IMR-90 (cell line): ENCODE data around the gene WDR70. TPM values are rescaled to one million over a fixed set of nuclear protein-coding genes. Genes with fewer than 3 reads are reported as not detected.

Source experiments
- ATAC-seq: fragments of 200-7000 bp; cut with Tn5 transposase; 2 replicates; pipeline ENCODE4 v1.9.1; 2020; ENCODE audit warnings: low read depth, mild to moderate bottlenecking, moderate library complexity
- BruUV-seq: library from RNA; stranded (reverse); fragments of 400-500 nt; replicated peaks from 2 replicates; lab custom pipeline; 2021; lab: Mats Ljungman, UMichigan
- CTCF ChIA-PET: fragments of 300-600 bp; formaldehyde crosslinking; extraction: SDS; loops from one replicate; lab custom pipeline; 2021; ENCODE audit warnings: antibody characterized with exemption; lab: Yijun Ruan, JAX
- POLR2A ChIA-PET: fragments of 300-600 bp; sonication (Branson Sonifier 250); formaldehyde crosslinking; loops from one replicate; lab custom pipeline; 2022; ENCODE audit warnings: antibody characterized with exemption; ENCODE audit not compliant: unreplicated experiment; lab: Charles Lee
- DNase-seq: peaks from one replicate; pipeline ENCODE4 v3.0.0; 2013
- H2AFZ ChIP-seq: replicated peaks from 2 replicates; pipeline ENCODE3; 2013; ENCODE audit warnings: low read length, mild to moderate bottlenecking; ENCODE audit not compliant: poor library complexity
- H2AK5ac ChIP-seq: 2 replicates; pipeline ENCODE4 v1.6.1; 2013; ENCODE audit warnings: low read depth, low read length, inconsistent platforms
- H2AK9ac ChIP-seq: replicated peaks from 2 replicates; pipeline ENCODE3; 2013; ENCODE audit warnings: mild to moderate bottlenecking, low read depth, low read length, moderate library complexity; ENCODE audit not compliant: poor library complexity
- H2BK120ac ChIP-seq: 2 replicates; pipeline ENCODE4 v1.6.1; 2013; ENCODE audit warnings: low read depth, low read length, inconsistent platforms
- H2BK15ac ChIP-seq: 3 replicates; pipeline ENCODE4 v1.6.1; 2013; ENCODE audit warnings: low read depth, low read length, inconsistent platforms
- H2BK20ac ChIP-seq: 2 replicates; pipeline ENCODE4 v1.6.1; 2013; ENCODE audit warnings: low read depth, mild to moderate bottlenecking, inconsistent platforms, low read length, moderate library complexity
- H2BK5ac ChIP-seq: 2 replicates; pipeline ENCODE4 v1.6.1; 2013; ENCODE audit warnings: mild to moderate bottlenecking, low read depth, low read length, inconsistent platforms; ENCODE audit not compliant: poor library complexity, severe bottlenecking
- H3K14ac ChIP-seq: replicated peaks from 2 replicates; pipeline ENCODE4 v1.6.1; 2013; ENCODE audit warnings: low read depth, low read length, inconsistent platforms
- H3K18ac ChIP-seq: 2 replicates; pipeline ENCODE4 v1.6.1; 2013; ENCODE audit warnings: low read depth, low read length, control low read depth
- H3K23ac ChIP-seq: 2 replicates; pipeline ENCODE4 v1.6.1; 2013; ENCODE audit warnings: low read depth, low read length, inconsistent platforms
- H3K27ac ChIP-seq: 2 replicates; pipeline ENCODE4 v1.5.1; 2013; ENCODE audit warnings: mild to moderate bottlenecking, control low read depth, low read length; ENCODE audit not compliant: insufficient read depth
- H3K27me3 ChIP-seq: 2 replicates; pipeline ENCODE4 v1.6.1; 2013; ENCODE audit warnings: low read length; ENCODE audit not compliant: control insufficient read depth, insufficient read depth
- H3K36me3 ChIP-seq: 2 replicates; pipeline ENCODE4 v1.6.1; 2013; ENCODE audit warnings: low read length, mixed read lengths; ENCODE audit not compliant: control insufficient read depth, insufficient read depth
- H3K4ac ChIP-seq: 2 replicates; pipeline ENCODE4 v1.6.1; 2013; ENCODE audit warnings: low read depth, low read length, inconsistent platforms
- H3K4me1 ChIP-seq: 2 replicates; pipeline ENCODE4 v1.6.1; 2013; ENCODE audit warnings: low read length, mixed read lengths; ENCODE audit not compliant: control insufficient read depth, insufficient read depth
- H3K4me2 ChIP-seq: 2 replicates; pipeline ENCODE4 v1.6.1; 2013; ENCODE audit warnings: low read depth, mild to moderate bottlenecking, control low read depth, low read length, moderate library complexity
- H3K4me3 ChIP-seq: 2 replicates; pipeline ENCODE4 v1.5.1; 2013; ENCODE audit warnings: low read depth, mild to moderate bottlenecking, control low read depth, low read length, moderate library complexity; ENCODE audit not compliant: insufficient read depth
- H3K56ac ChIP-seq: 2 replicates; pipeline ENCODE4 v1.6.1; 2013; ENCODE audit warnings: low read length, inconsistent platforms; ENCODE audit not compliant: insufficient read depth; ENCODE audit errors: extremely low read depth
- H3K79me1 ChIP-seq, 2 experiments: 2 replicates each; pipeline ENCODE4 v1.6.1; 2013; ENCODE audit warnings: low read length in 2 of 2, inconsistent platforms in 1 of 2, low read depth in 1 of 2
- H3K9ac ChIP-seq: 2 replicates; pipeline ENCODE4 v1.6.1; 2013; ENCODE audit warnings: low read depth, low read length, control low read depth
- H3K9me1 ChIP-seq: 2 replicates; pipeline ENCODE4 v1.6.1; 2013; ENCODE audit warnings: low read length, inconsistent platforms; ENCODE audit not compliant: insufficient read depth
- H3K9me3 ChIP-seq: 2 replicates; pipeline ENCODE4 v1.6.1; 2013; ENCODE audit warnings: low read length; ENCODE audit not compliant: control insufficient read depth, insufficient read depth
- H4K20me1 ChIP-seq: 2 replicates; pipeline ENCODE4 v1.6.1; 2013; ENCODE audit warnings: low read length, inconsistent platforms; ENCODE audit not compliant: insufficient read depth
- H4K5ac ChIP-seq: 2 replicates; pipeline ENCODE4 v1.6.1; 2013; ENCODE audit warnings: mild to moderate bottlenecking, low read depth, low read length, control low read depth
- H4K8ac ChIP-seq, 2 experiments: 2 replicates each; pipeline ENCODE4 v1.6.1; 2013; ENCODE audit warnings: low read depth in 2 of 2, low read length in 2 of 2, control low read depth in 1 of 2, inconsistent platforms in 1 of 2
- H4K91ac ChIP-seq: 2 replicates; pipeline ENCODE4 v1.6.1; 2013; ENCODE audit warnings: low read depth, low read length, inconsistent platforms; ENCODE audit not compliant: insufficient read depth
- BHLHE40 ChIP-seq: fragments of 150-350 bp; IDR thresholded peaks from 2 replicates; pipeline ENCODE4 v1.6.1; 2016; ENCODE audit warnings: mild to moderate bottlenecking, low read depth, low read length
- CEBPB ChIP-seq: IDR thresholded peaks from 2 replicates; pipeline ENCODE4 v1.6.1; 2012; ENCODE audit warnings: low read depth, low read length, improper control_type of control experiment
- CHD1 ChIP-seq: IDR thresholded peaks from 2 replicates; pipeline ENCODE4 v1.6.1; 2012; ENCODE audit warnings: low read depth, low read length, improper control_type of control experiment
- POLR2A ChIP-seq: IDR thresholded peaks from 2 replicates; pipeline ENCODE4 v1.6.1; 2012; ENCODE audit warnings: mild to moderate bottlenecking, low read depth, low read length
- RAD21 ChIP-seq: IDR thresholded peaks from 2 replicates; pipeline ENCODE4 v1.6.1; 2012; ENCODE audit warnings: low read length, improper control_type of control experiment
- RFX5 ChIP-seq: IDR thresholded peaks from 2 replicates; pipeline ENCODE4 v1.8.0; 2012; ENCODE audit warnings: low read depth, mild to moderate bottlenecking, low read length, moderate library complexity
- dilution Hi-C: fragments of 300-500 bp; cut with HindIII; formaldehyde crosslinking; loops from one replicate; pipeline ENCODE4 v1.14.3; 2018; ENCODE audit warnings: low sequenced_read_pairs; ENCODE audit not compliant: unreplicated experiment
- in situ Hi-C: fragments of 300-500 bp; cut with MboI; formaldehyde crosslinking; loops from 3 replicates; pipeline ENCODE4 v1.14.3; 2019; ENCODE audit warnings: low sequenced_read_pairs, inconsistent platforms, mixed read lengths
- intact Hi-C: fragments of 100-400 bp; cut with micrococcal nuclease; formaldehyde crosslinking; loops from 2 replicates; pipeline ENCODE4 v1.10.0; 2022
- polyA plus RNA-seq, 3 experiments: library from polyadenylated mRNA; depleted of rRNA; stranded (reverse); fragments of >200 nt; gene quantifications; 2 replicates each; pipeline ENCODE4 v1.2.3, GENCODE V29; 2012; ENCODE audit warnings: low replicate concordance in 1 of 3
- total RNA-seq: library from RNA; depleted of rRNA; stranded (reverse); fragments of >200 nt; gene quantifications from 2 replicates; pipeline ENCODE4 v1.2.3, GENCODE V29; 2012
- TF ChIP-seq, protein P1 (sequence below): fragments of 150-350 bp; IDR thresholded peaks from 2 replicates; pipeline ENCODE4 v1.6.1; 2016; ENCODE audit warnings: low read depth, mild to moderate bottlenecking, low read length, moderate library complexity, borderline replicate concordance

WDR70 gene
- total and polyA plus RNA-seq, 2 of the 4 experiments (the other 2 are of a cell fraction): 16.7 to 29.9 TPM

DNA sequence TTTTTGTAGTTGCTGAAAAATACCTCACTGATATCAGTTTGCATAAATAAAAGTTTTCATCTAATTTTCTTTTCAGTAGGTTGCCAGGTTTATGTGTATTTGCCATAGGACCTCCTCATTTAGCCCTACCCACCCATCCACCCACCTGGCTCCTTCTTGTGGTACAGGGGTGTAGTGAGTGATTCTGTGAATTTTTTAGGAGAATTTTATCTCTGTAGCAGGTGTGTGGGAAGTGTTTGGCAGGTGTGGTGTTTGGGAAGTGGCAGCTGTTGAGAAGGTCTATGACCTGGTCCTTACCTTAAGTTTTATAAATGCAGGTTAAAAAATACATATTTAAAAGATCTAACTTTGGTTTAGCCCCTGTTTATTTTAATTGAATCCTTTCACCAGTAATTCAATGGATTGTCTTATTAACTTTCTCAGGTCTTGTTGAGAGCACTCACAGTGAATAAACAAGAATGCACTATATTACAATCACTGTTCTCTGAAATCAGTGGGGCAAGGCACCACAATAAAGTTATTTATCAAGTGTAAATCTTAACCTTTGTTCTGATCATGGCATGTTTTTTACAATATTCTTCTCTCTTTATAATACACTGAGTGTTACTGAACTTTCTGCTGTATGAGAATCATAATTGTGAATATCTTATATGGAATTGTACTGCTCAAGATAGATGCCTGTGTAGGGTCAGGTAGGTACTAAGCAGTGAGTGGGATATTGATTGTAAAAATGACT lies 189.1 kb downstream of the WDR70 start:
- Histone ChIP-seq H3K14ac (no peak overlapping the region), H2AFZ (no peak overlapping the region), H2BK5ac (no peak overlapping the region), H2BK20ac (no peak overlapping the region), H3K27me3 (no peaks in the 10 kb centered on the region), H3K9me1 (no peaks in the 10 kb centered on the region), H2BK120ac (no peak overlapping the region), H3K9me3 (no peaks in the 10 kb centered on the region), H3K23ac (no peak overlapping the region), H3K27ac (no peak overlapping the region), H3K4me1 (no peaks in the 10 kb centered on the region), H2BK15ac (no peak overlapping the region), H3K79me1 (no peaks in the 10 kb centered on the region; a peak in 1 of 4 replicates), H4K8ac (no peak overlapping the region), H4K5ac (no peak overlapping the region), H2AK5ac (no peak overlapping the region), H3K9ac (no peak overlapping the region), H4K91ac (no peak overlapping the region), H3K4me2 (no peak overlapping the region), H3K4ac (no peak overlapping the region), H3K18ac (no peak overlapping the region), H3K4me3 (no peak overlapping the region), H3K36me3 (no peaks in the 10 kb centered on the region), H3K56ac (no peak overlapping the region), H2AK9ac (no peak overlapping the region), H4K20me1 (no peaks in the 10 kb centered on the region)
- TF ChIP-seq POLR2A (no peak), BHLHE40 (no peak), CEBPB (no peak), RFX5 (no peak), RAD21 (no peak), CHD1 (no peak)
- TF ChIP-seq, protein P1, sequence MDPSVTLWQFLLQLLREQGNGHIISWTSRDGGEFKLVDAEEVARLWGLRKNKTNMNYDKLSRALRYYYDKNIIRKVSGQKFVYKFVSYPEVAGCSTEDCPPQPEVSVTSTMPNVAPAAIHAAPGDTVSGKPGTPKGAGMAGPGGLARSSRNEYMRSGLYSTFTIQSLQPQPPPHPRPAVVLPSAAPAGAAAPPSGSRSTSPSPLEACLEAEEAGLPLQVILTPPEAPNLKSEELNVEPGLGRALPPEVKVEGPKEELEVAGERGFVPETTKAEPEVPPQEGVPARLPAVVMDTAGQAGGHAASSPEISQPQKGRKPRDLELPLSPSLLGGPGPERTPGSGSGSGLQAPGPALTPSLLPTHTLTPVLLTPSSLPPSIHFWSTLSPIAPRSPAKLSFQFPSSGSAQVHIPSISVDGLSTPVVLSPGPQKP: no peak
- DNase-seq (no peak), ATAC-seq (no peak)
- ChIA-PET CTCF (no interaction called here), POLR2A (no interaction called here)
- no TSS peak for BruUV-seq
- dilution Hi-C loops (no loop called here), in situ Hi-C loops (no loop called here), intact Hi-C loops (no loop called here)
